Liver (tissue), 9 donors: Measurements from ENCODE around the gene POU4F3. TPM values are rescaled to one million over a fixed set of nuclear protein-coding genes. Genes with fewer than 3 reads are reported as not detected.

Experiments
- DNase-seq: peaks from one replicate; pipeline ENCODE4 v3.0.0-alpha.2; 2017; ENCODE audit warnings: low spot score
- H3K27ac ChIP-seq, 2 donors: one replicate each; pipeline ENCODE4 v1.7.0; 2013; ENCODE audit warnings: inconsistent platforms in 2 of 2, low read length in 2 of 2, control low read depth in 1 of 2, low read depth in 1 of 2, mild to moderate bottlenecking in 1 of 2
- H3K27me3 ChIP-seq, 4 donors: one replicate each; pipeline versions ENCODE4 v1.6.1 to v1.7.0; 2013; ENCODE audit warnings: low read length in 3 of 4, inconsistent platforms in 1 of 4, mild to moderate bottlenecking in 1 of 4, moderate library complexity in 1 of 4; ENCODE audit not compliant: control insufficient read depth in 4 of 4, insufficient read depth in 4 of 4
- H3K36me3 ChIP-seq, 4 donors: one replicate each; pipeline versions ENCODE4 v1.6.1 to v1.7.0; 2013; ENCODE audit warnings: low read length in 3 of 4, mild to moderate bottlenecking in 3 of 4, low read depth in 1 of 4, moderate library complexity in 1 of 4; ENCODE audit not compliant: control insufficient read depth in 4 of 4, insufficient read depth in 3 of 4
- H3K4me1 ChIP-seq, 4 donors: one replicate each; pipeline versions ENCODE4 v1.6.1 to v1.7.0; 2013; ENCODE audit warnings: low read length in 3 of 4, mild to moderate bottlenecking in 3 of 4, moderate library complexity in 1 of 4; ENCODE audit not compliant: control insufficient read depth in 4 of 4, insufficient read depth in 4 of 4
- H3K4me3 ChIP-seq, 3 donors: one replicate each; pipeline versions ENCODE4 v1.6.1 to v1.7.0; 2013; ENCODE audit warnings: low read length in 3 of 3, control low read depth in 1 of 3, low read depth in 1 of 3, mild to moderate bottlenecking in 1 of 3
- H3K9ac ChIP-seq, 2 donors: one replicate each; pipeline ENCODE4 v1.7.0; 2013; ENCODE audit warnings: low read length in 2 of 2, mild to moderate bottlenecking in 2 of 2, moderate library complexity in 2 of 2, control low read depth in 1 of 2, low read depth in 1 of 2
- H3K9me3 ChIP-seq, 4 donors: one replicate each; pipeline versions ENCODE4 v1.6.1 to v1.7.0; 2013; ENCODE audit warnings: low read length in 3 of 4; ENCODE audit not compliant: control insufficient read depth in 4 of 4
- EGR1 ChIP-seq, 2 donors: IDR thresholded peaks; 2 replicates each; pipeline ENCODE4 v1.6.1; 2016 to 2018; ENCODE audit warnings: antibody characterized with exemption in 2 of 2, low read depth in 2 of 2
- FOXA1 ChIP-seq: IDR thresholded peaks from 2 replicates; pipeline ENCODE4 v1.6.1; 2016; ENCODE audit warnings: antibody characterized with exemption
- FOXA2 ChIP-seq: IDR thresholded peaks from 2 replicates; pipeline ENCODE4 v1.6.1; 2016; ENCODE audit warnings: antibody characterized with exemption
- GABPA ChIP-seq, 2 donors: IDR thresholded peaks in 1 of 2; conservative IDR thresholded peaks in 1 of 2; 2 replicates each; pipeline ENCODE4 v1.6.1; 2016; ENCODE audit warnings: antibody characterized with exemption in 2 of 2, mild to moderate bottlenecking in 1 of 2, moderate library complexity in 1 of 2
- HNF4A ChIP-seq, 2 donors: conservative IDR thresholded peaks; 2 replicates each; pipeline ENCODE4 v1.6.1; 2016; ENCODE audit warnings: antibody characterized with exemption in 2 of 2, mild to moderate bottlenecking in 2 of 2
- HNF4G ChIP-seq: IDR thresholded peaks from 2 replicates; pipeline ENCODE4 v1.6.1; 2016; ENCODE audit warnings: antibody characterized with exemption
- JUND ChIP-seq, 2 donors: IDR thresholded peaks; 2 replicates each; pipeline ENCODE4 v1.6.1; 2016; ENCODE audit warnings: antibody characterized with exemption in 2 of 2
- NR2F2 ChIP-seq: IDR thresholded peaks from 2 replicates; pipeline ENCODE4 v1.6.1; 2016; ENCODE audit warnings: antibody characterized with exemption
- RAD21 ChIP-seq, 2 donors: IDR thresholded peaks; 2 replicates each; pipeline ENCODE4 v1.6.1; 2016; ENCODE audit warnings: antibody characterized with exemption in 2 of 2, mild to moderate bottlenecking in 2 of 2
- RXRA ChIP-seq, 2 donors: IDR thresholded peaks; 2 replicates each; pipeline ENCODE4 v1.6.1; 2017 to 2018; ENCODE audit warnings: antibody characterized with exemption in 2 of 2, mild to moderate bottlenecking in 1 of 2
- SP1 ChIP-seq: IDR thresholded peaks from 2 replicates; pipeline ENCODE4 v1.6.1; 2018; ENCODE audit warnings: antibody characterized with exemption, mild to moderate bottlenecking
- TAF1 ChIP-seq: conservative IDR thresholded peaks from 2 replicates; pipeline ENCODE4 v1.6.1; 2016; ENCODE audit warnings: antibody characterized with exemption, mild to moderate bottlenecking
- YY1 ChIP-seq: IDR thresholded peaks from 2 replicates; pipeline ENCODE4 v1.6.1; 2016; ENCODE audit warnings: antibody characterized with exemption, mild to moderate bottlenecking
- WGBS: extraction: QIAGEN DNeasy Blood & Tissue Kit; methylation state at CpG from one replicate; pipeline ENCODE4 v1.1.7; 2013; 5-methylcytosine and 5-hydroxymethylcytosine counted together
- polyA plus RNA-seq, 2 donors: library from polyadenylated mRNA; stranded (reverse) in 1 of 2; unstranded in 1 of 2; fragments of 200-250 nt in 1 of 2; fragments of >200 nt in 1 of 2; fragmentation: Nextera tagmentation in 1 of 2; extraction: Ambion mirVana in 1 of 2; gene quantifications; one replicate each; pipeline versions ENCODE4 v1.2.1 to v1.2.3, GENCODE V29; 2013 to 2015
- total RNA-seq, 2 donors: library from RNA; depleted of rRNA; stranded (reverse); fragments of >200 nt; gene quantifications; one replicate each; pipeline ENCODE4 v1.2.3, GENCODE V29; 2014
- TF ChIP-seq, protein P1 (sequence below): IDR thresholded peaks from 2 replicates; pipeline ENCODE4 v1.6.1; 2016; ENCODE audit warnings: antibody characterized with exemption
- TF ChIP-seq, protein P2 (sequence below): IDR thresholded peaks from 2 replicates; pipeline ENCODE4 v1.6.1; 2016; ENCODE audit warnings: antibody characterized with exemption, mild to moderate bottlenecking
- TF ChIP-seq, protein P3 (sequence below): fragments of 150-350 bp; IDR thresholded peaks from 2 replicates; pipeline ENCODE4 v1.5.1; 2017; ENCODE audit warnings: improper control_type of control experiment, low read depth, low read length; ENCODE audit not compliant: missing input control
- TF ChIP-seq, protein P4 (sequence below): IDR thresholded peaks from 2 replicates; pipeline ENCODE4 v1.6.1; 2016; ENCODE audit warnings: antibody characterized with exemption
- TF ChIP-seq, protein P5 (sequence below): IDR thresholded peaks from 2 replicates; pipeline ENCODE4 v1.6.1; 2016; ENCODE audit warnings: antibody characterized with exemption
- donor health status: healthy.
- donor health status: healthy.
- donor health status: healthy.
- donor health status: healthy.
- donor health status: healthy.

The POU4F3 gene
- total and polyA plus RNA-seq, 4 donors: not detected

DNA sequence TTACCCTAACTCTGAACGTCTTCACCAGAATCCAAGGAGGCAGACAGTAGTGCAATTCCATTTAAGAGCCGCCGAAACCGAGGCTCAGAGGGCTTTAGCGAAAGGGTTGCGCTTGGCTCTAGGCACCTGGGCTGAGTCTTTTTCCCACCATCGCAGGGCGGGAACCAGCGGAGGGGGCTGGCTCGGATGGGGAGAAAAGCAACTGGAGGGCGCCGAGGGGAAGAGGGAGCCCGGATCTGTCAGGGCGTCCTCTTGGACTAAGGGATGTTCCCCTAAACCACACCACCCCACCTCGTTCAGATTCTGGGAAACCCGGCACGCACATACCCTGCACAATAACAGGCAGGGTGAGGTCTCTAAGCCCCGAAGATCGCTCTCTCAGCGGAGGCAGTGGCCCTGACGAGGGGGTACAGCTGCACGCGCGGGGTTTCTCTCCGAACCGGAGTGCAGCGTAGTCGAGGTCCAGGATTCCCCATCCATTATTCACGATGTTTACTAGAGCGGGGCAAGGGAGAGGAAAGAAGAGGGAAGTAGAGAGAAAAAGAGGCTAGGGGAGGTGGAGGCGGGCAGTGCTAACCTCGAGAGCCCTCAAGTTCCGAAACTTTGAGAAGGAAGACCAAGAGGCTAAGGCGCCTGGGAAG is 1.3 kb upstream of the POU4F3 start:
- DNase-seq: no peak
- no peaks in the 10 kb centered on the region for H3K9me3 ChIP-seq
- no peak overlapping the region for H3K9ac ChIP-seq
- no peak for TF ChIP-seq FOXA1
- TF ChIP-seq HNF4G: no peak
- TF ChIP-seq NR2F2: no peak
- TF ChIP-seq FOXA2: no peak
- TF ChIP-seq, protein P1, sequence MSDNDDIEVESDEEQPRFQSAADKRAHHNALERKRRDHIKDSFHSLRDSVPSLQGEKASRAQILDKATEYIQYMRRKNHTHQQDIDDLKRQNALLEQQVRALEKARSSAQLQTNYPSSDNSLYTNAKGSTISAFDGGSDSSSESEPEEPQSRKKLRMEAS: no peak
- TF ChIP-seq JUND (IDR thresholded peaks at IDR 0.05): no peak
- TF ChIP-seq SP1: no peak
- TF ChIP-seq RAD21 (IDR thresholded peaks at IDR 0.05): no peak
- TF ChIP-seq RXRA (IDR thresholded peaks at IDR 0.05): no peak
- TF ChIP-seq, protein P2, sequence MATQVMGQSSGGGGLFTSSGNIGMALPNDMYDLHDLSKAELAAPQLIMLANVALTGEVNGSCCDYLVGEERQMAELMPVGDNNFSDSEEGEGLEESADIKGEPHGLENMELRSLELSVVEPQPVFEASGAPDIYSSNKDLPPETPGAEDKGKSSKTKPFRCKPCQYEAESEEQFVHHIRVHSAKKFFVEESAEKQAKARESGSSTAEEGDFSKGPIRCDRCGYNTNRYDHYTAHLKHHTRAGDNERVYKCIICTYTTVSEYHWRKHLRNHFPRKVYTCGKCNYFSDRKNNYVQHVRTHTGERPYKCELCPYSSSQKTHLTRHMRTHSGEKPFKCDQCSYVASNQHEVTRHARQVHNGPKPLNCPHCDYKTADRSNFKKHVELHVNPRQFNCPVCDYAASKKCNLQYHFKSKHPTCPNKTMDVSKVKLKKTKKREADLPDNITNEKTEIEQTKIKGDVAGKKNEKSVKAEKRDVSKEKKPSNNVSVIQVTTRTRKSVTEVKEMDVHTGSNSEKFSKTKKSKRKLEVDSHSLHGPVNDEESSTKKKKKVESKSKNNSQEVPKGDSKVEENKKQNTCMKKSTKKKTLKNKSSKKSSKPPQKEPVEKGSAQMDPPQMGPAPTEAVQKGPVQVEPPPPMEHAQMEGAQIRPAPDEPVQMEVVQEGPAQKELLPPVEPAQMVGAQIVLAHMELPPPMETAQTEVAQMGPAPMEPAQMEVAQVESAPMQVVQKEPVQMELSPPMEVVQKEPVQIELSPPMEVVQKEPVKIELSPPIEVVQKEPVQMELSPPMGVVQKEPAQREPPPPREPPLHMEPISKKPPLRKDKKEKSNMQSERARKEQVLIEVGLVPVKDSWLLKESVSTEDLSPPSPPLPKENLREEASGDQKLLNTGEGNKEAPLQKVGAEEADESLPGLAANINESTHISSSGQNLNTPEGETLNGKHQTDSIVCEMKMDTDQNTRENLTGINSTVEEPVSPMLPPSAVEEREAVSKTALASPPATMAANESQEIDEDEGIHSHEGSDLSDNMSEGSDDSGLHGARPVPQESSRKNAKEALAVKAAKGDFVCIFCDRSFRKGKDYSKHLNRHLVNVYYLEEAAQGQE: no peak
- no peak for TF ChIP-seq GABPA (IDR thresholded peaks at IDR 0.05 in 1 of 2, conservative IDR thresholded peaks at IDR 0.05 in 1 of 2)
- TF ChIP-seq, protein P3, sequence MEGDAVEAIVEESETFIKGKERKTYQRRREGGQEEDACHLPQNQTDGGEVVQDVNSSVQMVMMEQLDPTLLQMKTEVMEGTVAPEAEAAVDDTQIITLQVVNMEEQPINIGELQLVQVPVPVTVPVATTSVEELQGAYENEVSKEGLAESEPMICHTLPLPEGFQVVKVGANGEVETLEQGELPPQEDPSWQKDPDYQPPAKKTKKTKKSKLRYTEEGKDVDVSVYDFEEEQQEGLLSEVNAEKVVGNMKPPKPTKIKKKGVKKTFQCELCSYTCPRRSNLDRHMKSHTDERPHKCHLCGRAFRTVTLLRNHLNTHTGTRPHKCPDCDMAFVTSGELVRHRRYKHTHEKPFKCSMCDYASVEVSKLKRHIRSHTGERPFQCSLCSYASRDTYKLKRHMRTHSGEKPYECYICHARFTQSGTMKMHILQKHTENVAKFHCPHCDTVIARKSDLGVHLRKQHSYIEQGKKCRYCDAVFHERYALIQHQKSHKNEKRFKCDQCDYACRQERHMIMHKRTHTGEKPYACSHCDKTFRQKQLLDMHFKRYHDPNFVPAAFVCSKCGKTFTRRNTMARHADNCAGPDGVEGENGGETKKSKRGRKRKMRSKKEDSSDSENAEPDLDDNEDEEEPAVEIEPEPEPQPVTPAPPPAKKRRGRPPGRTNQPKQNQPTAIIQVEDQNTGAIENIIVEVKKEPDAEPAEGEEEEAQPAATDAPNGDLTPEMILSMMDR: no peak
- TF ChIP-seq TAF1: no peak
- peaks cover 0 to 8% (median 1%) of the 10 kb centered on the region in 4 donors for H3K4me1 ChIP-seq
- H3K27ac ChIP-seq: no peak overlapping the region
- H3K4me3 ChIP-seq: no peak overlapping the region
- WGBS: 3% methylated on average over 34 of the region's 34 CpGs
- peaks cover 7 to 12% (median 10%) of the 10 kb centered on the region in 4 donors for H3K27me3 ChIP-seq
- no peaks in the 10 kb centered on the region for H3K36me3 ChIP-seq

DNA sequence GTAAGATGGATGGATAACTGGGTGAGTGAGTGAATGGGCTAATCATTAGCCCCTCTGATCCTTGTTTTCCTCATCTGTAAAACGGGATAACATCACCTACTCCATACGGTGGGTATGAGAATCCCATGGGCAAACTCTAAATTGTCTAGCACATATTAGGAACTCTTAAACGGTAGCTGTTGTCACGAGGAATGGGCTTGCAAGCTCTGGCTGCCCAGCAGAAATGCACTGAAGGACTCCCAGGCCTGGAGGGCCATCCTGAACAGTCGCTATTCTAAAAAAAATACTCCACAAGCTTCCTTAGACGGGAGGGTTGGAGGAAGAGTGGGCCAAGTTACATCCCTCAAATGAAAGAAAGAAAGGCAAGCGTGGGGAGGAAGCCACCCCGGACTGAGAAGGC is 711 bp upstream of the POU4F3 start:
- peaks cover 8 to 13% (median 12%) of the 10 kb centered on the region in 4 donors for H3K27me3 ChIP-seq
- no peak overlapping the region for H3K9ac ChIP-seq
- no peak overlapping the region for H3K4me3 ChIP-seq
- H3K27ac ChIP-seq: no peak overlapping the region
- whole genome bisulfite sequencing: 3% methylated on average over 8 of the region's 8 CpGs
- no peak for DNase-seq
- H3K36me3 ChIP-seq: no peaks in the 10 kb centered on the region
- H3K9me3 ChIP-seq: no peaks in the 10 kb centered on the region
- H3K4me1 ChIP-seq: peaks cover 0 to 8% (median 1%) of the 10 kb centered on the region in 4 donors
- TF ChIP-seq, protein P2: no peak
- TF ChIP-seq, protein P4, sequence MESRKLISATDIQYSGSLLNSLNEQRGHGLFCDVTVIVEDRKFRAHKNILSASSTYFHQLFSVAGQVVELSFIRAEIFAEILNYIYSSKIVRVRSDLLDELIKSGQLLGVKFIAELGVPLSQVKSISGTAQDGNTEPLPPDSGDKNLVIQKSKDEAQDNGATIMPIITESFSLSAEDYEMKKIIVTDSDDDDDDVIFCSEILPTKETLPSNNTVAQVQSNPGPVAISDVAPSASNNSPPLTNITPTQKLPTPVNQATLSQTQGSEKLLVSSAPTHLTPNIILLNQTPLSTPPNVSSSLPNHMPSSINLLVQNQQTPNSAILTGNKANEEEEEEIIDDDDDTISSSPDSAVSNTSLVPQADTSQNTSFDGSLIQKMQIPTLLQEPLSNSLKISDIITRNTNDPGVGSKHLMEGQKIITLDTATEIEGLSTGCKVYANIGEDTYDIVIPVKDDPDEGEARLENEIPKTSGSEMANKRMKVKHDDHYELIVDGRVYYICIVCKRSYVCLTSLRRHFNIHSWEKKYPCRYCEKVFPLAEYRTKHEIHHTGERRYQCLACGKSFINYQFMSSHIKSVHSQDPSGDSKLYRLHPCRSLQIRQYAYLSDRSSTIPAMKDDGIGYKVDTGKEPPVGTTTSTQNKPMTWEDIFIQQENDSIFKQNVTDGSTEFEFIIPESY: no peak
- TF ChIP-seq EGR1 (IDR thresholded peaks at IDR 0.05; ENCODE audit: low read depth in 2 of 2) (no peak), JUND (IDR thresholded peaks at IDR 0.05) (no peak), HNF4A (conservative IDR thresholded peaks at IDR 0.05) (no peak), NR2F2 (no peak), SP1 (no peak), YY1 (no peak), HNF4G (no peak), FOXA1 (no peak), GABPA (IDR thresholded peaks at IDR 0.05 in 1 of 2, conservative IDR thresholded peaks at IDR 0.05 in 1 of 2) (no peak), RAD21 (IDR thresholded peaks at IDR 0.05) (no peak)
- TF ChIP-seq, protein P5, sequence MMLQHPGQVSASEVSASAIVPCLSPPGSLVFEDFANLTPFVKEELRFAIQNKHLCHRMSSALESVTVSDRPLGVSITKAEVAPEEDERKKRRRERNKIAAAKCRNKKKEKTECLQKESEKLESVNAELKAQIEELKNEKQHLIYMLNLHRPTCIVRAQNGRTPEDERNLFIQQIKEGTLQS: no peak
- TF ChIP-seq, protein P1: no peak
